LHCN-M2 (cell line): Measurements from ENCODE around the gene MARK4. TPM values are rescaled to one million over a fixed set of nuclear protein-coding genes. Genes with fewer than 3 reads are reported as not detected.
"Not testable (repeated sequence)": the region's sequence is repeated elsewhere in the genome, so short reads cannot be mapped to it uniquely, and the experiment has no call there.

Experiments
- DNase-seq: peaks from one replicate; pipeline ENCODE4 v3.0.0-alpha.2; 2012; ENCODE audit warnings: low read depth
- polyA plus RNA-seq: library from polyadenylated mRNA; unstranded; fragments of >200 nt; gene quantifications from one replicate; pipeline ENCODE4 v1.2.1, GENCODE V29; 2012; ENCODE audit warnings: missing spikeins
- total RNA-seq: library from RNA; depleted of rRNA; stranded (reverse); fragments of >200 nt; gene quantifications from 2 replicates; pipeline ENCODE4 v1.2.3, GENCODE V29; 2014; rRNA removed

The MARK4 gene
- total RNA-seq: 11.0 and 15.5 TPM in 2 replicates
- polyA plus RNA-seq: 21.7 TPM

- peak; percentile 42 for DNase-seq
Observed at GRCh38 chr19:45250832-45251451, at the start of gene MARK4. Gene MARK4 (plus strand): TSS chr19:45251271. CDS start chr19:45251589, 318 bp downstream.

- DNase-seq: no peak
Observed at GRCh38 chr19:45202637-45203036, 48.4 kb upstream of the MARK4 start.

GRCh38 chr19:45205810-45206209, 45.3 kb upstream of the MARK4 start:
- no peak for DNase-seq

GRCh38 chr19:45206328-45206727, 44.7 kb upstream of the MARK4 start:
- DNase-seq: no peak

- DNase-seq: no peak
Observed at GRCh38 chr19:45211751-45212381, 39.2 kb upstream of the MARK4 start.

GRCh38 chr19:45213031-45213430, 38.0 kb upstream of the MARK4 start:
- DNase-seq: no peak

- no peak for DNase-seq
Observed at GRCh38 chr19:45215391-45216191, 35.5 kb upstream of the MARK4 start.

GRCh38 chr19:45216667-45217066, 34.4 kb upstream of the MARK4 start:
- DNase-seq: no peak

- DNase-seq: no peak
Observed at GRCh38 chr19:45217193-45217956, 33.7 kb upstream of the MARK4 start.

- no peak for DNase-seq
Observed at GRCh38 chr19:45217957-45218334, 33.1 kb upstream of the MARK4 start.

- DNase-seq: no peak
Observed at GRCh38 chr19:45218426-45218825, 32.6 kb upstream of the MARK4 start.

- DNase-seq: no peak
Observed at GRCh38 chr19:45218911-45219743, 31.9 kb upstream of the MARK4 start.

- DNase-seq: no peak
Observed at GRCh38 chr19:45222724-45223123, 28.3 kb upstream of the MARK4 start.

GRCh38 chr19:45223879-45224278, 27.2 kb upstream of the MARK4 start:
- DNase-seq: no peak

GRCh38 chr19:45224645-45225044, 26.4 kb upstream of the MARK4 start:
- DNase-seq: no peak

- not testable (repeated sequence) for DNase-seq
Observed at GRCh38 chr19:45229056-45229455, 22.0 kb upstream of the MARK4 start.

- DNase-seq: no peak
Observed at GRCh38 chr19:45231891-45232290, 19.2 kb upstream of the MARK4 start.

GRCh38 chr19:45234089-45234869, 16.8 kb upstream of the MARK4 start:
- no peak for DNase-seq

- DNase-seq: no peak
Observed at GRCh38 chr19:45235485-45235884, 15.6 kb upstream of the MARK4 start.

- no peak for DNase-seq
Observed at GRCh38 chr19:45238556-45238955, 12.5 kb upstream of the MARK4 start.
